Activated CD4-positive, alpha-beta T cell treated with anti-CD3 and anti-CD28 coated beads for 1 hour (primary cell): Measurements from ENCODE around the gene ZNF433.
A peak's percentile ranks its signal among the peaks of the same experiment; 100 is the strongest.

Source experiments
- DNase-seq: peaks from one replicate; pipeline ENCODE4 v3.0.0-alpha.2; 2020

Gene ZNF433

DNA sequence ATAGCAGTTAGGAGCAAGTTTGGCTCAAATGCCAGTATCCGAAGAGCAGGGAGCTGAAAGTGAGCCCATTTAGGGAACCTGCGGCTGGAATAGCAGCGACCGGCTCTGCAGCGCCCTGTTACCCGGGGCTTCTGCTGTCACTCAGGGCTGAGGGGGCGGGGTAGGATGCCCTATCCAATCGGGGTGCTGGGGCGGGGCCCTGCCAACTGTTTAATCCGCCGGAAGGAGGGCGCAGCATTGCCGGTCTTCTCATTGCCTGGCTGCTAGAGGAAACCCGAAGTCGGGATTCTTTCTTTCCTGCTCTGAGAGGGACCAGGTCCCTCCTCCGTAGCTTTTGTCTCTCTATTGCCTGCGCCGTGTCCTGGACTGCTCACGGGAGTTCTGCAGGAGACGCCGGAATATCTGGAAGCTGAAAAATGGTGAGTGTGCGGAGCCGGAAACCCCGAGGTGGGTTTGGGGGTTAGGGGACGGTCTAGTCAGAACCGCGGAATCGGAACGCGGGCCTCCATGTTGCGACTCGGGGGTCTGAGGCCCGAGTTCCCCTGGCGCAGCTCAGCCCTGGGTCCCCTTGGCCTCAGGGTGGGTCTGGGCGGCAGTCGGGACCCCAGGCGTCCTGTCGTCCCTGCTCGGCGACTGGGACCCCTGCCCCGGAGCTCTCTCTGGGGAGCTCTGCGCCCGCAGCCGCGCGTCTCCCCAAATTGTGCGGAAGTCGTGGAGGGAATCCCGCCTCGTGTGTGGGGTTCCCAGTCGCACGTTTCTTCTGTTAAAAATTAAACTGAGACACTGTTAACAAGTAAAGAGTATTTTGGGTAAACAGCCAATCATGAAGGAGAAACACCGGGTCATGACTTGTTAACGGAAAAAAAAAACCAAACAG is 47.8 kb downstream of the ZNF433 start:
- DNase-seq: peak; percentile 83

DNA sequence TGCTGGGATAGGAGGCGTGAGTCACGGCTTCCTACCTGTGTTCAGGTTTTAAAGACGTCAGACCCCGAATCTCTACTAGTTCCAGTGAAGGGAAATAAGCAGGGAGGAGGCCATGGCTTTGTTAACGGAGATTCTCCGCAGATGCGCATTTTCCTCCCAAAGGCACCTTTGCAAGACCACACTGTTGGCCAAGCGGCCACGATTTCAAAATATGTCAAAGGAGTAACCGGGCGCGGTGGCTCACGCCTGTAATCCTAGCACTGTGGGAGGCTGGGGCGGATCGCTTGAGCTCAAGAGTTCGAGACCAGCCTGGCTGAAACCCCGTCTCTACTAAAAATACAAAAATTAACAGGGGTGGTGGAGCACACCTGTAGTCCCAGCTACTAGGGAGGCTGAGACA is 48.7 kb downstream of the ZNF433 start:
- no peak for DNase-seq

DNA sequence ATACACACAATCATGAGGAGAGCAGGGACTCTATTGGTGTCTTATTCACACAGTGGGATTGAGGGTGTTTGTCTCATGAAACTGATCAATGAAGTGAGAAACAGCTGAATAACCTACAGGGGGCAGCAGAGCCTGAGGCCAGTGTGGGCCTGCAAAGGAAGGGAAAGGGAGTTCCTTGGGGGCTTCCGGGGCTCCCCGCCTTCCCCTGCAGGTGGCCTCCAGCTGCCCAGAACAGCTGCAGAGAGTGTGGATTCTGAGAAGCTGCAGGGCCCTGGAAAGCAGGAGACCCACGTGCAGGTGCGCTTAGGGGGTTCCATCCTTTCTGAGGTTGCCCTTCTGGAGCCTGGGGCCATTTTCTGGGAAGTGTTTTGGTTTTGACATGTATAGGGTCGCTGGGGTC is 50.5 kb downstream of the ZNF433 start:
- DNase-seq: no peak

DNA sequence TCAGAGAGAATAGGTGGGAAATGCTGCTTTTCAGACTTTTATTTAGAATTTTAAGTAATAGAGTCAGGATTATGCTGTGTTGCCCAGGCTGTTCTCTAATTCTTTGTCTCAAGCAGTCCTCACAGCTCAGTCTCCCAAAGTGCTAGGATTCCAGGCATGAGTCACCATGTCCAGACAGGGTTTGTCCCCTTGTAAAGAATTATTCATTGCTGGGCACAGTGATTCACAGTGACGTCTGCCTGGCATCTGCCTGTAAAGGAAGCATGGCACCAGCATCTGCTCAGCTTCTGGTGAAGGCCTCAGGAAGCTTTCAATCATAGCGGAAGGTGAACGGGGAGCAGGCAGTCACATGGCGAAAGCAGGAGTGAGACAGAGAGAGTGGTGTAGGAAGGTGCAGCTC is 53.0 kb downstream of the ZNF433 start:
- DNase-seq: no peak

DNA sequence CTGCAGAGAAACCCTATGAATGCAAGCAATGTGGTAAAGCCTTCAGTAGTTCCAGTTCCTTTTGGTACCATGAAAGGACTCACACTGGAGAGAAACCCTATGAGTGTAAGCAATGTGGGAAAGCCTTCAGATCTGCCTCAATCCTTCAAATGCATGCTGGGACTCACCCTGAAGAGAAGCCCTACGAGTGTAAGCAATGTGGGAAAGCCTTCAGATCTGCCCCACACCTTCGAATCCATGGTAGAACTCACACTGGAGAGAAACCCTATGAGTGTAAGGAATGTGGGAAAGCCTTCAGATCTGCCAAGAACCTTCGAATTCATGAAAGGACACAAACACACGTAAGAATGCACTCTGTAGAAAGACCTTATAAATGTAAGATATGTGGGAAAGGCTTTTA is 56.0 kb downstream of the ZNF433 start:
- DNase-seq: no peak

DNA sequence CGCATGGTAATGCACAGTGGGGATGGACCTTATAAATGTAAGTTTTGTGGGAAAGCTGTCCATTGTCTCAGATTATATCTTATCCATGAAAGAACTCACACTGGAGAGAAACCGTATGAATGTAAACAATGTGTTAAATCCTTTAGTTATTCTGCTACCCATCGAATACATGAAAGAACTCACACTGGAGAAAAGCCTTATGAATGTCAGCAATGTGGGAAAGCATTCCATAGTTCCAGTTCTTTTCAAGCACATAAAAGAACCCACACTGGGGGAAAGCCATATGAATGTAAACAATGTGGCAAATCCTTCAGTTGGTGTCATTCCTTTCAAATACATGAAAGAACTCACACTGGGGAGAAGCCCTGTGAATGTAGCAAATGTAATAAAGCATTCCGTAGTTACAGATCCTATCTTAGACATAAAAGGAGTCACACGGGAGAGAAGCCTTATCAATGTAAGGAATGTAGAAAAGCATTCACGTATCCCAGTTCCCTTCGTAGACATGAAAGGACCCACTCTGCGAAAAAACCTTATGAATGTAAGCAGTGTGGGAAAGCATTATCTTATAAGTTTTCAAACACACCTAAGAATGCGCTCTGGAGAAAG is 56.9 kb downstream of the ZNF433 start:
- DNase-seq: no peak

DNA sequence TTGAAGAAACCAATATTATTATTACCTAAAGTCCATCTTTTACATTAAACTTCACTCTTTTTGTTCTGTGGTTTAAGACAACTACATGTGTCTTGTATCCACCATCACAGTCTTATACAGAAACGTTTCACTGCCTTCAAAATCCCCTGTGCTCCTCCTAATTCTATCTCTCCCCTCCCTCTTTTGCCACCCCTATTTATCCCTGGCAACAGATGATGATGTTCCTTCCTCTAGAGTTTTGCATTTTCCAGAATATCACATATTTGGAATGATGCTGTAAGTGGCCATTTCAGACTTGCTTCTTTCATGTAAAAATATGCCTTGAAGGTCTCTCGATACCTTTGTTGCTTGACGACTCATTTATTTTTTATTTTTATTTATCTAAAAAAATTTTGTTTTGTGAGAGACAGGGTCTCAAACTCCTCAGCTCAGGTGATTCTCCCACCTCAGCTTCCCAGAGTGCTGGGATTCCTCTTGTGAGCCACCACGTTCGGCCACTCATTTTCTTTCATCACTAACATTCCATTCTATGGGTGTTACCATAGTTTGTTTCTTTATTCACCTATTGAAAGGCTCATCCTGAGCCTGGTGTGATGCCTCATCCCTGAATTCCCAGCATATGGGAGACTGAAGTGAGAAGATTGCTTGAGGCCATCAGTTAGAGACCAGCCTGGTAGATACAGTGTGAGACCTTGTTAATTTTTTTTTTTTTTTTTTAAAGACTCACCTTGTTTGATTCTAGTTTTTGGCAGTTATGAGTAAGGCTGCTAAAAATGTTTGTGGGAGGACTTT is 62.3 kb downstream of the ZNF433 start:
- no peak for DNase-seq

DNA sequence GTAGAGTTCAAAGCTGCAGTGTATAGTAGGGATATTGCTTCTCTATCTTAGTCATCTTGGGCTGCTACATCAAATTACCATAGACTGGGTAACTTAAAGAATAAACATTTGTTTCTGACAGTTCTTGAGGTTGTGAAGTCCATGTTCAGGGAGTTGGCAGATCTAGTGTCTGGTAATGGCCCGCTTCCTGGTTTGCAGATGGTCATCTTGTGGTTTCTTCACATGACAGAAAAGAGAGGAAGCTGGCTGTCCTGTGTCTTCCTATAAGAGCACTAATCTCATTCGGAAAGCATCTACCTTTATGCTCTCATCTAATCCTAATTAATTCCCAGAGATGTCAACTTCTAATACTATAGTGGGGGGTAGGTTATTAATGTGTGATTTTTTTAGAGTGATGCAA is 64.4 kb downstream of the ZNF433 start:
- no peak for DNase-seq

DNA sequence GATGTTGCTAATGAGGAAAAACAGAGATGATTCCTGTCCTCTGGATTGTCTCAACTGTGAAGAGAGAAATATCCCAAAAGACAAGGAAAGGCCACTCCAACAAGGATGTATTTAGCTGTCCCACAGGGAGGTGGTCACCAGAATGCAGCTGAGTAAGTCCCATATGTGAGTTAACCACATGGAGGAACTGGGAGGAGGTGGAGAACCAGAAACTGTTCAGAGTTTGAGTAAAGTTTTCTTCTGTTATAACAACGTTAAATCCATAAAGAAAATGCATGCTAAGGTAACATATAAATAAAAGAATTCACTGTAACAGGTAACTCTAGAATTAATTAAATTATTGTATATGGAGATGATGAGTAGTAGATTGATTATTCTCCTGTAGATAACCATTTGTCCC is 65.3 kb downstream of the ZNF433 start:
- no peak for DNase-seq

DNA sequence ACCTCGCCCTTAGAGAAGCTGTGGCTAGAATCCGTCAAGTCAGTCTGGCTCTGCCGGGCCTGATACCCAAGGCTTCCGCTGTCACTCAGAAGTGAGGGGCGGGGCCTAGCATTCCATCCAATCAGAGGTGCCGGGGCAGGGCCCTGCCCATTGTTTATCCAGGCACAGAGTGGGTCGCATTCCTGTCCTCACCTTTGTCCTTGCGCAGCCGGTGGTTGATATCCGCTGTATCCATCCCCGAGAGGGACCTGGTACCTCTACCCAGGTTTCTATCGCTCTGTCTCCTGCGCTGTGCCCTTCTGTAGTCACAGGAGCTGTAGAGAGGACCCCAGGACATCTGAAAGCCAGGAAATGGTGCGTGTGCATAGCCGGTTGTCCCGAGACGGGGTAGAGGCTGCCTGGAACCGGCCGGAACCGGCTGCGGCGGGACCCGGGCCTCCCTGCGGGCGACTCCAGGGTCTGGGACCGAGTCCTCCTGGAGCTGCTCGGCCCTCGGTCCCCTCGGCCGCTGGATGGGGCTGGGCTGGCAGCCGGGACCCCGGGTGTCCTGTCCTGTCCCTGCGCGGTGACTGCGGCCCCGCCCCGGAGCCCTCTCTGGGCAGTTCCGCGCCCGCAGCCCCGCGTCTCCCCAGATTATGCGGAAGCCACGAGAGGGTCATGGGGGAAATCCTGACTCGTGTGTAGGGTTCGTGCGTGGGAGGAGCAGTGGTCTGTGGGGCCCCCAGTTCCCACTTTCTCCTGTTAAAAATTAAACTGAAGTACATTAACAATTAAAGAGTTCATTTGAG is 70.4 kb downstream of the ZNF433 start, which contains the start of gene ZNF763:
Gene ZNF763, plus strand, starts transcription at position 183 of the 788 bp plus-strand sequence. Its CDS starts 169 bp downstream, at position 352.
- DNase-seq: peak; percentile 76
